ENCODE measurements around the gene STIMATE. TPM values are rescaled to one million over a fixed set of nuclear protein-coding genes. Genes with fewer than 3 reads are reported as not detected.

STIMATE gene
- total and polyA plus RNA-seq, 9 of the 15 experiments (the other 6 are each of a cell fraction or from before 2014, with no cell fraction given) = 0.14 to 7.7 (median 4.9) TPM

GRCh38 chr3:52796411-52796810, 100.9 kb downstream of the STIMATE start (continued):
- TF ChIP-seq TRIM24 (IDR thresholded peaks at IDR 0.05) = no peak
- no peak for TF ChIP-seq BCOR (IDR thresholded peaks at IDR 0.05)
- no peak for TF ChIP-seq ZBTB43 (CRISPR knock-in tag; IDR thresholded peaks at IDR 0.05)
- no peak for TF ChIP-seq CBFB (CRISPR knock-in tag; IDR thresholded peaks at IDR 0.05)
- TF ChIP-seq GABPB1 (CRISPR knock-in tag; IDR thresholded peaks at IDR 0.05) = no peak
- TF ChIP-seq C11orf30 (IDR thresholded peaks at IDR 0.05; ENCODE audit: low read depth) = no peak
- TF ChIP-seq GABPA (tag; conservative IDR thresholded peaks at IDR 0.05; ENCODE audit: low read depth) = no peak
- no peak for TF ChIP-seq ADNP (tag; IDR thresholded peaks at IDR 0.05)

- H3K4me1 ChIP-seq (replicated peaks in 1 of 2; ENCODE audit: control insufficient read depth in 2 of 2, insufficient read depth in 2 of 2, low read length in 2 of 2) = peaks cover 0 to 18% of the 10 kb centered on the region in 2 experiments; a peak in 2 of 5 replicates
- H3K9ac ChIP-seq (ENCODE audit: insufficient read depth in 1 of 2, low read depth in 2 of 2, low read length in 2 of 2) = no peak overlapping the region
- no peak for TF ChIP-seq PHF8 (IDR thresholded peaks at IDR 0.05; ENCODE audit: borderline replicate concordance, low read length)
- TF ChIP-seq POLR2B (IDR thresholded peaks at IDR 0.05; ENCODE audit: low read depth, partially characterized antibody) = no peak
- TF ChIP-seq ATF1 (CRISPR knock-in tag; IDR thresholded peaks at IDR 0.05) = no peak
- no peak for TF ChIP-seq ATF1 (tag; IDR thresholded peaks at IDR 0.05)
- TF ChIP-seq PHTF2 (CRISPR knock-in tag; IDR thresholded peaks at IDR 0.05) = no peak
- no peak for TF ChIP-seq GTF2B (IDR thresholded peaks at IDR 0.05; ENCODE audit: extremely low read depth, insufficient read length)
- TF ChIP-seq CHCHD3 (CRISPR knock-in tag; IDR thresholded peaks at IDR 0.05) = no peak
- no peak for TF ChIP-seq AFF4 (CRISPR knock-in tag; IDR thresholded peaks at IDR 0.05)
- TF ChIP-seq ZNF165 (CRISPR knock-in tag; IDR thresholded peaks at IDR 0.05; ENCODE audit: borderline replicate concordance) = no peak
Measured at GRCh38 chr3:52795298-52795900, 101.9 kb downstream of the STIMATE start.

More at GRCh38 chr3:52795298-52795900, 101.9 kb downstream of the STIMATE start:
- ChIA-PET POLR2A (interaction anchor here (0.6 kb wide), 1 partner anchor 1007 kb away, joined by 4 read pairs; no protein-coding TSS in a partner anchor), CTCF (ENCODE audit: low intra/inter-chr PET ratio) (no interaction called here)
- H3K79me2 ChIP-seq (ENCODE audit: control insufficient read depth, insufficient read depth, low read length) = no peaks in the 10 kb centered on the region
- in situ Hi-C loops (cut with MboI) (no loop called here), intact Hi-C loops (cut with micrococcal nuclease) (no loop called here)
- ATAC-seq (no peak), FAIRE-seq (no peak), DNase-seq (ENCODE audit: extremely low read depth in 1 of 4, low spot score in 3 of 4) (no peak)
- peaks cover 0 to 25% of the 10 kb centered on the region in 2 experiments; a peak in 3 of 5 replicates for H3K27me3 ChIP-seq (ENCODE audit: control insufficient read depth in 2 of 2, insufficient read depth in 2 of 2, low read length in 2 of 2)
- no peaks in the 10 kb centered on the region for H3K36me3 ChIP-seq (ENCODE audit: control insufficient read depth, insufficient read depth, low read length)
- H3K27ac ChIP-seq (ENCODE audit: extremely low read depth, low read depth, low read length) = no peak overlapping the region
- H4K20me1 ChIP-seq (replicated peaks; ENCODE audit: control insufficient read depth, insufficient read depth, low read length) = no peaks in the 10 kb centered on the region
- H3K4me2 ChIP-seq (ENCODE audit: insufficient read depth, low read length) = no peak overlapping the region
- no peak overlapping the region for H2AFZ ChIP-seq (ENCODE audit: low read depth, low read length)
- no peaks in the 10 kb centered on the region for H3K9me3 ChIP-seq (replicated peaks; ENCODE audit: control insufficient read depth, insufficient read depth, low read depth, low read length)
- no TSS peak for BruUV-seq (replicated peaks)
- H3K9me1 ChIP-seq (ENCODE audit: control insufficient read depth, insufficient read depth, low read length) = no peaks in the 10 kb centered on the region
- H3K4me3 ChIP-seq = no peak overlapping the region
- WGBS (ENCODE audit: insufficient coverage, low coverage, missing lambda C conversion rate) = 35% methylated on average over 9 of the region's 9 CpGs

Measured in K562 (cell line).